Measurements from ENCODE around the gene BIN2.
A peak's percentile ranks its signal among the peaks of the same experiment; 100 is the strongest.

Gene BIN2

GRCh38 chr12:51335931-51336330, 12.0 kb upstream of the BIN2 start:
- H3K4me1 Mint-ChIP-seq (ENCODE audit: low read depth) = peaks cover 27% of the 10 kb centered on the region
- intact Hi-C loops (cut with micrococcal nuclease) = no loop called here
- H3K4me3 Mint-ChIP-seq = no peak overlapping the region
- H3K9me3 Mint-ChIP-seq = no peaks in the 10 kb centered on the region
- H3K27ac Mint-ChIP-seq = peak overlapping the region; percentile 36
- H3K36me3 Mint-ChIP-seq (ENCODE audit: low read depth) = no peaks in the 10 kb centered on the region
- H3K27me3 Mint-ChIP-seq = peaks cover 16% of the 10 kb centered on the region

GRCh38 chr12:51334764-51335163, 10.8 kb upstream of the BIN2 start:
- peaks cover 15% of the 10 kb centered on the region for H3K27me3 Mint-ChIP-seq
- no peak overlapping the region for H3K4me3 Mint-ChIP-seq
- intact Hi-C loops (cut with micrococcal nuclease) = no loop called here
- no peaks in the 10 kb centered on the region for H3K36me3 Mint-ChIP-seq (ENCODE audit: low read depth)
- no peaks in the 10 kb centered on the region for H3K9me3 Mint-ChIP-seq
- H3K4me1 Mint-ChIP-seq (ENCODE audit: low read depth) = peaks cover 32% of the 10 kb centered on the region
- H3K27ac Mint-ChIP-seq = peak overlapping the region; percentile 36

GRCh38 chr12:51333536-51333935, 9.6 kb upstream of the BIN2 start:
- H3K27ac Mint-ChIP-seq = no peak overlapping the region
- intact Hi-C loops (cut with micrococcal nuclease) = no loop called here
- peaks cover 44% of the 10 kb centered on the region for H3K4me1 Mint-ChIP-seq (ENCODE audit: low read depth)
- no peak overlapping the region for H3K4me3 Mint-ChIP-seq
- no peaks in the 10 kb centered on the region for H3K36me3 Mint-ChIP-seq (ENCODE audit: low read depth)
- H3K9me3 Mint-ChIP-seq = no peaks in the 10 kb centered on the region
- H3K27me3 Mint-ChIP-seq = peaks cover 13% of the 10 kb centered on the region

GRCh38 chr12:51330186-51330585, 6.2 kb upstream of the BIN2 start:
- Mint-ChIP-seq H3K36me3 (ENCODE audit: low read depth) (no peaks in the 10 kb centered on the region), H3K9me3 (no peaks in the 10 kb centered on the region), H3K4me3 (no peak overlapping the region), H3K27me3 (peaks cover 6% of the 10 kb centered on the region), H3K27ac (peak overlapping the region; percentile 75), H3K4me1 (ENCODE audit: low read depth) (peaks cover 49% of the 10 kb centered on the region)
- intact Hi-C loops (cut with micrococcal nuclease) = no loop called here

- Mint-ChIP-seq H3K27me3 (peaks cover 4% of the 10 kb centered on the region), H3K9me3 (no peaks in the 10 kb centered on the region), H3K36me3 (ENCODE audit: low read depth) (no peaks in the 10 kb centered on the region), H3K4me3 (no peak overlapping the region), H3K4me1 (ENCODE audit: low read depth) (peaks cover 49% of the 10 kb centered on the region), H3K27ac (peak overlapping the region; percentile 75)
- intact Hi-C loops (cut with micrococcal nuclease) = loop anchor here (5.0 kb wide), 1 partner anchor 37 kb away; no protein-coding TSS in a partner anchor
Observed at GRCh38 chr12:51329742-51330141, 5.8 kb upstream of the BIN2 start.

GRCh38 chr12:51328587-51328986, 4.6 kb upstream of the BIN2 start:
- peaks cover 4% of the 10 kb centered on the region for H3K36me3 Mint-ChIP-seq (ENCODE audit: low read depth)
- H3K27ac Mint-ChIP-seq = peak overlapping the region; percentile 75

GRCh38 chr12:51326698-51327439, 2.9 kb upstream of the BIN2 start:
- Mint-ChIP-seq H3K4me3 (peak overlapping the region; percentile 57), H3K27me3 (no peaks in the 10 kb centered on the region), H3K36me3 (ENCODE audit: low read depth) (peaks cover 21% of the 10 kb centered on the region), H3K9me3 (no peaks in the 10 kb centered on the region), H3K27ac (peak overlapping the region; percentile 93), H3K4me1 (ENCODE audit: low read depth) (peaks cover 74% of the 10 kb centered on the region)
- intact Hi-C loops (cut with micrococcal nuclease) = loop anchor here (5.0 kb wide), 1 partner anchor 35 kb away; no protein-coding TSS in a partner anchor

More at GRCh38 chr12:51328587-51328986, 4.6 kb upstream of the BIN2 start:
- Mint-ChIP-seq H3K9me3 (no peaks in the 10 kb centered on the region), H3K4me1 (ENCODE audit: low read depth) (peaks cover 57% of the 10 kb centered on the region), H3K27me3 (no peaks in the 10 kb centered on the region), H3K4me3 (no peak overlapping the region)
- intact Hi-C loops (cut with micrococcal nuclease) = loop anchor here (5.0 kb wide), 1 partner anchor 36 kb away; no protein-coding TSS in a partner anchor

- H3K27ac Mint-ChIP-seq = peak overlapping the region; percentile 93
- H3K27me3 Mint-ChIP-seq = no peaks in the 10 kb centered on the region
- no peaks in the 10 kb centered on the region for H3K9me3 Mint-ChIP-seq
- peaks cover 89% of the 10 kb centered on the region for H3K4me1 Mint-ChIP-seq (ENCODE audit: low read depth)
- H3K36me3 Mint-ChIP-seq (ENCODE audit: low read depth) = peaks cover 34% of the 10 kb centered on the region
- intact Hi-C loops (cut with micrococcal nuclease) = loop anchor here (2.0 to 5.0 kb wide), 2 partner anchors 16 to 33 kb away; no protein-coding TSS in a partner anchor
- H3K4me3 Mint-ChIP-seq = no peak overlapping the region
Observed at GRCh38 chr12:51324953-51325352, 979 bp upstream of the BIN2 start.

GRCh38 chr12:51323317-51323960, 535 bp downstream of the BIN2 start:
- intact Hi-C loops (cut with micrococcal nuclease) = no loop called here
- no peaks in the 10 kb centered on the region for H3K9me3 Mint-ChIP-seq
- peaks cover 43% of the 10 kb centered on the region for H3K36me3 Mint-ChIP-seq (ENCODE audit: low read depth)
- H3K4me3 Mint-ChIP-seq = peak overlapping the region; percentile 83
- peak overlapping the region; percentile 93 for H3K27ac Mint-ChIP-seq
- peaks cover 88% of the 10 kb centered on the region for H3K4me1 Mint-ChIP-seq (ENCODE audit: low read depth)
- no peaks in the 10 kb centered on the region for H3K27me3 Mint-ChIP-seq

GRCh38 chr12:51322452-51322851, 1.5 kb downstream of the BIN2 start:
- intact Hi-C loops (cut with micrococcal nuclease) = no loop called here
- Mint-ChIP-seq H3K4me3 (peak overlapping the region; percentile 83), H3K27ac (peak overlapping the region; percentile 93), H3K27me3 (no peaks in the 10 kb centered on the region), H3K9me3 (no peaks in the 10 kb centered on the region), H3K36me3 (ENCODE audit: low read depth) (peaks cover 53% of the 10 kb centered on the region), H3K4me1 (ENCODE audit: low read depth) (peaks cover 85% of the 10 kb centered on the region)

- H3K4me1 Mint-ChIP-seq (ENCODE audit: low read depth) = peaks cover 81% of the 10 kb centered on the region
- no peaks in the 10 kb centered on the region for H3K9me3 Mint-ChIP-seq
- H3K4me3 Mint-ChIP-seq = peak overlapping the region; percentile 60
- H3K27ac Mint-ChIP-seq = peak overlapping the region; percentile 93
- intact Hi-C loops (cut with micrococcal nuclease) = no loop called here
- H3K36me3 Mint-ChIP-seq (ENCODE audit: low read depth) = peaks cover 59% of the 10 kb centered on the region
- H3K27me3 Mint-ChIP-seq = no peaks in the 10 kb centered on the region
Observed at GRCh38 chr12:51321882-51322281, 2.1 kb downstream of the BIN2 start.

GRCh38 chr12:51320695-51321320, 3.2 kb downstream of the BIN2 start:
- Mint-ChIP-seq H3K4me1 (ENCODE audit: low read depth) (peaks cover 81% of the 10 kb centered on the region), H3K27me3 (no peaks in the 10 kb centered on the region), H3K4me3 (peak overlapping the region; percentile 23), H3K36me3 (ENCODE audit: low read depth) (peaks cover 69% of the 10 kb centered on the region), H3K27ac (peak overlapping the region; percentile 64), H3K9me3 (no peaks in the 10 kb centered on the region)
- intact Hi-C loops (cut with micrococcal nuclease) = no loop called here

GRCh38 chr12:51320311-51320694, 3.7 kb downstream of the BIN2 start:
- Mint-ChIP-seq H3K27ac (peak overlapping the region; percentile 64), H3K4me1 (ENCODE audit: low read depth) (peaks cover 77% of the 10 kb centered on the region), H3K4me3 (no peak overlapping the region), H3K27me3 (no peaks in the 10 kb centered on the region), H3K36me3 (ENCODE audit: low read depth) (peaks cover 74% of the 10 kb centered on the region), H3K9me3 (no peaks in the 10 kb centered on the region)
- intact Hi-C loops (cut with micrococcal nuclease) = no loop called here

Measured in dendritic cell treated with granulocyte-macrophage colony-stimulating factor and Interleukin-4, amounts not matched to agents 40 ng/mL and 50 ng/mL, for 4 days (primary cell).